ENCODE results near the gene ERBB4.

ERBB4 gene

GRCh38 chr2:212426637-212427412, 111.8 kb downstream of the ERBB4 start:
- no peak for DNase-seq

DNA sequence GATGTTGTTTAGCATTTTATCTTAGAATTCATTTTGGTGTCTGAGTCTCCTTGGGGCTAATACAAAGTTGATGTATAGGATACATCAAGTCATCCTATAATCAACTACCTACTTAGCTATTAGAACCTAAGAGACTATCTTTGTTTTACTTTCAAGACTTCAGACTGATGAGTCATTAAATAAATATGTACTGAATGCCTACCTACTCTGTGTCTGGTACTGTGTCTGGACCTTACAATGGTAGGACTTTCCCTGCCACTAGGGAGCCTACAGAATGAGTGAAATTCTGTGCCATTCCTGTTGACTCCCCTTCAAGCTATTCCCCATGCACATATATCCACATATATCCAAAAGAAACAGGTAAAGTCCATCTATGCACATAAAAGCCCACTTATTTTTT, 114.5 kb downstream of the ERBB4 start:
- no peak for DNase-seq

GRCh38 chr2:212423089-212423488, 115.5 kb downstream of the ERBB4 start:
- no peak for DNase-seq

DNA sequence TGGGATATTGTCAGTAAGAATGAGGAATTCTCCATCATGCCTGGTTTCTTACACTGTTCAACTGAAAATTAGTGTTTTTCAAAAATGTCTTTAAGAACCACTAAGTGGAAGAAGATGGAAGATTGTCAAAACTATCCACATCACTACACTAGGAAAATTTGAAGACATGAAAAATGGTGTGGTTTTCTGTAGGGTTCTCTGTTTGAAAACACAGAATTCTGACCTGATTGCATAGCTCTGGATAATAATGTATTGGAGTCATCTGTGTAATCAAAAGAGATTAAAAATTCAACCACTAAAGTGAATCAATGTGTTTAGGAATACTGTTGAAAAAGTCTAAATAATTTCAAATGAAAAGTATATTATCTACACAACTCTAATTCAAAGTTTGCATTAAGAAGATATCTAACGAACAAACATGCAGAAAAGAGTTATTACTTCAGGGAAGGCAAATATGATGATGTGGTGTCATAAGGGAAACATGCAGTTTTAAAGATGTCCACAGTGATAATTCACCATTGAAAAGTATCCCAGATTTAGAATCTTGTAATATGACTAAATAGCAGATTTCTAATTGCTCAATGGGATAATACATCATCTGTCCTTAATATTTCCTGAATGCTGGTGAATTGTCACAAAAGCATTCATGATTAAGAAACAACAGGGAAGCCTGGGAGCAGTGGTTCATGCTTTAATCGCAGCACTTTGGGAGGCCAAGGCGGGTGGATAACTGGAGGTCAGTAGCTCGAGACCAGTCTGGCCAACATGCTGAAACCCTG, 116.9 kb downstream of the ERBB4 start:
- no peak for DNase-seq

GRCh38 chr2:212416086-212416485, 122.5 kb downstream of the ERBB4 start:
- no peak for DNase-seq

DNA sequence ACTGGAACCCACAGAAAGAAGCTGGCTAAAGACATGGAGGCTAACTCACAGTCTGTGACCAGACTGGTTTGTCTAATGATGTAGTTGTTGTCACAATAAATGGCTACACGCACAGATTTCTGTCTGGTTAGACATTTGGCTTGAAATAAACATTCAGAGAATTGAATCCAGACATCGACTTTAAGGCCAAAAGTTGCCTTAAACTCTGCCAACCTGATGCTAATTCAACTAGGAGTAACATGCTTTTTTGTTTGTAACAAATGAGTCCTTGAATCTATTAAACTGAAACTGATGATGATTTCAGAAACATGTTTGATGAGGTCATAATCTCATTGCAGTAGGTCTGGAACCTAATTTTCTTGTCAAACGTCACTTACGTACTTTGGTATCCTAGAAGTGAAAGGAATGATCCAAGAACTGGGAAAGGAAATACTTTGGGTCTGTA, 123.8 kb downstream of the ERBB4 start:
- DNase-seq = no peak

GRCh38 chr2:212409560-212409959, 129.0 kb downstream of the ERBB4 start:
- DNase-seq = no peak

DNA sequence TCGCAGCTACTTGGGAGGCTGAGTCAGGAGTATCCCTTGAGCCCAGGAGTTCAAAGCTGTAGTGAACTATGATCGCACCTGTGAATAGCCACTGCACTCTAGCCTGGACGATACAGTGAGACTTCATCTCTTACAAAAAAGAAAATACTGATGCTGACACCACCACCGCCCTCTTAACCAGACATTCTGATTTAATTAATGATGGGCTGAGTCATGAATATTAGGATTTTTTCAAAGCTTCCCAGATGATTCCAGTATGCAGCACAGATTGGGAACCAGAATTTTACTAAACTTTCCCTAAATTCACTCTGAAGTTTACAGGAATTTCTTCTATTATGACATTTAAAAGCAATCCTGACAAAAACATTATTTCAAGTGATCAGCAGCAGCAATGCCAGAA, 130.1 kb downstream of the ERBB4 start:
- no peak for DNase-seq

- DNase-seq = no peak
These were observed 131.9 kb downstream of the ERBB4 start for GRCh38 chr2:212406716-212407115.

- no peak for DNase-seq
These were observed 136.3 kb downstream of the ERBB4 start for GRCh38 chr2:212402316-212402715.

DNA sequence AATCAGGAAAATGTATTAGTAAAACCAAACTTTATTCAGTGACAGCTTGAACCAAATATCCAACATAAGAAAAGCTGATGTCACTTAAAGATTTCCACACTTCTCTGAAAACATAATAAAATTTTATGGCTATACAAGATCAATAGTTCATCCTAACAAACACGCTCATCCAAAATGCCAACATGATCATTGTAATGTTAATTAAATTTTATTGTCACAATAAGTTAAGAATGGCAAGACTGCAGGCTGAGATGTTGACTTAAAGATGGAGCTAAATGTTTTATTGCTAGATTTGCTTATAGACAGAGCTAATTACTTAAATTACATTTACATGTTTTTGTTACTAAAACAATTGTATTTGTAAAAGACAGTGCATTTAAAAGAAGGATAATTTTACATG, 140.3 kb downstream of the ERBB4 start:
- DNase-seq = no peak

DNA sequence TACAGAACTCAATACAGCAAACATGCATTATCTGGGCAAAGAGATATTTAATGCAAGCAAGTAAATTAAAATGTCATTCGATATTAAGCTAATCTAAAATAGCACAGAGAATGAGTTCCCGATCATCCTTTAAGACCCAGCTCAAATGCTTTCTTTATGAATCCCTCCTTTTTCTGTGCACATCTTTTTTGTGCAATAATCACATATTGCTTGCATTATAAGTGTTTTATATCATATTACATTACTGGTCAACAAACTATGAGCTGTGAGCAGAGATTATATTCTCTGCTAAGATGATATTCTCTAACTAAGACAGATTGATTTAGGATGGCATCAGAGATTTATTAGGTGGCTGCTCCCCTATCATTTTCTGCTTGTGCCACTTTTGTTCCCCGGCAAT, 146.1 kb downstream of the ERBB4 start:
- DNase-seq = no peak

GRCh38 chr2:212392043-212392442, 146.6 kb downstream of the ERBB4 start:
- DNase-seq = no peak

DNA sequence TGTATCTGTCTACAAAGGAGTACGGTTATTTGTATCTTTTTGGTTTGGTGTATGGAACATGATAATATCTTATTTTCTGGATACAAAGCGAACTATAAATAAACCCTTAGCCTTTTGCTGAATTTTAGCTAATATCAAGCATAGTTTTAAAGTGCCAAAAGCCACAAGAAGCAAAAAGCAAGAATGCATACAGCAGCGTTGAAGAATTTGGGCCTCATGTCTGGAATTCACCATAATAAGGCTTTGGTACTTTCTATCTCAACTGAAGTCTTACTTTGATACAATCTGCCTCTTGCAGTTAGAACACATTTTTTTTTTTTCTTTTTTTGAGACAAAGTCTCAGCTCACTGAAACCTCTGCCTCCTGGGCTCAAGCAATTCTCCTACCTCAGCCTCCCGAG, 151.5 kb downstream of the ERBB4 start:
- DNase-seq = no peak

GRCh38 chr2:212385241-212385640, 153.4 kb downstream of the ERBB4 start:
- no peak for DNase-seq

DNA sequence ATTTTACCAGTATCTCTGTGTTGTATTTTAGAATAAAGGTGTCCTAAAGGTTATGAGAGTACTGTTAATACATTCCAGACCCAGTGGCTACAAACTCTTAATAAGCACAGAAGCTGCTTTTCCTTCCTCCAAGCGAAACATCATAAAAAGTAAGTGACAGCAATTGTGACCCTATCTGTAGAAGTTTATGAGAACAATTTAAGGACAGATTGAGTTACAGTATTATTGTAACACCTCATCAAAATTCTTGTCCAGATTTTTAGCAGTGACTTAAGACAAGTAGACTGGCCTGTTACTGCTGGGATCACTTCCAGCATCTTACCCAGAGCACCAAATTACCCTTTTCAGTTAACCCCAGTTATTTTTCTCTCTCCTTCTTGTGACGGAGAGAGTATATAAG, 154.6 kb downstream of the ERBB4 start:
- no peak for DNase-seq

GRCh38 chr2:212381428-212382102, 157.0 kb downstream of the ERBB4 start:
- no peak for DNase-seq

DNA sequence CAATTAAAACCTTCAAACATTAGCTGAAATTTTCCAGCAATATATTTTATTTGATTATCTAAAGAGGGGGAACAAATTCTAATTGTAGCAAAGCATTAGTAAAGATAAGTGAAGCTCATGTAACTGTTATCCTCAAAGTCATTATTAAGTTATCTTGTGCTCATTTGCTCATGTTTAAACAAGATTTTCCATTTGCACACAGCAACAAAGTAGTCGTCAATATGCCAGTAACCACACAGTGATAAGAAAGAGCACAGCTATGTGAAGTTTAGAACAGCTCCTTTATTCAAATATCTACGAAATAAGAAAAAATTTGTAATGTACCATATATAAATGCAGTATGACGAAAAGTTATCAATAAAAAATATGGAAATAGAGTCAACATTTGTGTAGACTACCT, 159.5 kb downstream of the ERBB4 start:
- DNase-seq = no peak

DNA sequence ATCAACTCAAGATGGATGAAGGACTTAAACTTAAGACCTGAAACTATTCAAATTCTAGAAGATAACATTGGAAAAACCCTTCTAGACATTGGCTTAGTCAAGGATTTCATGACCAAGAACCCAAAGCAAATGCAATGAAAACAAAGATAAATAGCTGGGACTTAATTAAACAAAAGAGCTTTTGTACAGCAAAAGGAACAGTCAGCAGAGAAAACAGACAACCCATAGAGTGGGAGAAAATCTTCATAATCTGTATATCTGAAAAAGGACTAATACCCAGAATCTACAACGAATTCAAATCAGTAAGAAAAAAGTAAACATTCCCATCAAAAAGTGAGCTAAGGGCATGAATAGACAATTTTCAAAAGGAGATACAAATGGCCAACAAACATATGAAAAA, 171.2 kb downstream of the ERBB4 start:
- no peak for DNase-seq

- DNase-seq = no peak
These were observed 174.3 kb downstream of the ERBB4 start for GRCh38 chr2:212364112-212364985.

GRCh38 chr2:212361174-212361756, 177.3 kb downstream of the ERBB4 start:
- no peak for DNase-seq

DNA sequence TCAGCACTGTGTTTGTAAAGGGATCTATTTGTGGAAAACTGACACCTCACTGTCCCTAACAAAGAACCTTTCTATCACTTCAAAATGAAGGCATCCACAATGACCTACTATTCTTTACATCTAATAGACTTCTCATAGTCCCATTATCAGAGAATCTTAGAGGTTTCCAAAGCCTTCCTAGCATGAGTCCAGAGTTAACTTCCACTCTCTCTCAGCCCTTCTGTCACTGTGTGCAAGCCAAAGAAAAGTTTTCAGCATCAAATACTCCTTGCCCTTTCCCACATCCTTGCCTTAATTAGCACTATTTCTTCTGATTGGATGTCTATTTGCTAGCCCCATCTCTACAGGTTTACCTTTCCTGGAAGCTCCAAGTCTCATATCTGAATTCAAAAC, 178.5 kb downstream of the ERBB4 start:
- DNase-seq = no peak

All from stimulated activated naive CD4-positive, alpha-beta T cell treated with Interleukin-2 at 50 U/mL for 16 hours (primary cell).